Effector memory CD4-positive, alpha-beta T cell (primary cell): ENCODE measurements around the gene TTC23L.

Source experiments
- DNase-seq, 3 donors: peaks; one replicate each; pipeline ENCODE4 v3.0.0-alpha.2; 2020
- H3K27ac ChIP-seq: 2 replicates; pipeline ENCODE4 v1.7.0; 2013; ENCODE audit warnings: mild to moderate bottlenecking, low read length, moderate library complexity; ENCODE audit not compliant: insufficient read depth, poor library complexity, severe bottlenecking
- H3K27me3 ChIP-seq: replicated peaks from 2 replicates; pipeline ENCODE4 v1.7.0; 2013; ENCODE audit warnings: mild to moderate bottlenecking, low read length; ENCODE audit not compliant: insufficient read depth, control insufficient read depth, poor library complexity, severe bottlenecking
- H3K36me3 ChIP-seq: 2 replicates; pipeline ENCODE4 v1.7.0; 2013; ENCODE audit warnings: mild to moderate bottlenecking, low read length, moderate library complexity; ENCODE audit not compliant: control insufficient read depth, insufficient read depth
- H3K4me1 ChIP-seq: 2 replicates; pipeline ENCODE4 v1.7.0; 2013; ENCODE audit warnings: low read length, mild to moderate bottlenecking; ENCODE audit not compliant: control insufficient read depth, insufficient read depth, poor library complexity, severe bottlenecking
- H3K4me3 ChIP-seq: 2 replicates; pipeline ENCODE4 v1.7.0; 2013; ENCODE audit warnings: low read length, low read depth, mild to moderate bottlenecking; ENCODE audit not compliant: insufficient read depth, poor library complexity, severe bottlenecking
- H3K9me3 ChIP-seq: 2 replicates; pipeline ENCODE4 v1.7.0; 2013; ENCODE audit warnings: mild to moderate bottlenecking, low read length, moderate library complexity; ENCODE audit not compliant: control insufficient read depth

Gene TTC23L

GRCh38 chr5:34944460-34945047, 105.6 kb downstream of the TTC23L start:
- no peak for DNase-seq
- no peak overlapping the region for H3K4me3 ChIP-seq
- H3K27me3 ChIP-seq = no peaks in the 10 kb centered on the region
- H3K4me1 ChIP-seq = no peaks in the 10 kb centered on the region
- H3K9me3 ChIP-seq = no peaks in the 10 kb centered on the region
- no peak overlapping the region for H3K27ac ChIP-seq
- H3K36me3 ChIP-seq = peaks cover 52% of the 10 kb centered on the region
